ENCODE measurements around the gene CCNDBP1. TPM values are rescaled to one million over a fixed set of nuclear protein-coding genes. Genes with fewer than 3 reads are reported as not detected.
"Not testable (repeated sequence)": the region's sequence is repeated elsewhere in the genome, so short reads cannot be mapped to it uniquely, and the experiment has no call there.

The CCNDBP1 gene
- total and polyA plus RNA-seq, 2 experiments from 2014 or later, result 87.9 to 100 TPM

GRCh38 chr15:43220991-43221403, 35.8 kb downstream of the CCNDBP1 start, which contains the start of gene EPB42:
TSS of gene EPB42 (minus strand) at chr15:43221018. CDS start at chr15:43220825, 193 bp downstream.
- TF ChIP-seq EZH2phosphoT487 (IDR thresholded peaks at IDR 0.05; ENCODE audit: insufficient read depth, low read depth) (no peak), EZH2 (IDR thresholded peaks at IDR 0.05; ENCODE audit: insufficient read depth, poor library complexity, severe bottlenecking) (no peak)
- H3K4me3 ChIP-seq, result no peak within 1 kb of the TSS
- no peak within 1 kb of the TSS for H3K27ac ChIP-seq
- H3K36me3 ChIP-seq (ENCODE audit: low read depth), result no peaks in the 10 kb centered on the region
- no peaks in the 10 kb centered on the region for H4K20me1 ChIP-seq (ENCODE audit: insufficient read depth)
- H2AFZ ChIP-seq, result no peak within 1 kb of the TSS
- WGBS, 2 experiments (ENCODE audit: low coverage in 1 of 2, low lambda C conversion rate in 2 of 2, missing lambda C conversion rate in 2 of 2), result 48 to 56% methylated on average over 3 of the region's 3 CpGs
- in situ Hi-C loops (cut with MboI), result no loop called here
- H3K27me3 ChIP-seq (replicated peaks; ENCODE audit: insufficient read depth), result peaks cover 24% of the 10 kb centered on the region
- H3K9me3 ChIP-seq (ENCODE audit: low read depth), result no peaks in the 10 kb centered on the region
- H3K4me2 ChIP-seq (ENCODE audit: unreplicated experiment), result no peak within 1 kb of the TSS
- H3K9ac ChIP-seq, result no peak within 1 kb of the TSS
- no peaks in the 10 kb centered on the region for H3K4me1 ChIP-seq (ENCODE audit: insufficient read depth)
- no peaks in the 10 kb centered on the region for H3K79me2 ChIP-seq (ENCODE audit: insufficient read depth)
- H3K9me2 ChIP-seq (ENCODE audit: insufficient read depth), result no peaks in the 10 kb centered on the region
- DNase-seq, result no peak
- no peaks in the 10 kb centered on the region for H3F3A ChIP-seq (ENCODE audit: insufficient read depth)

- no peak for DNase-seq
- no peaks in the 10 kb centered on the region for H3K9me3 ChIP-seq (ENCODE audit: low read depth)
- no peaks in the 10 kb centered on the region for H3K9me2 ChIP-seq (ENCODE audit: insufficient read depth)
- H3K4me3 ChIP-seq, result no peak overlapping the region
- no peaks in the 10 kb centered on the region for H3K79me2 ChIP-seq (ENCODE audit: insufficient read depth)
- no peaks in the 10 kb centered on the region for H3F3A ChIP-seq (ENCODE audit: insufficient read depth)
- no peak overlapping the region for H3K9ac ChIP-seq
- no peaks in the 10 kb centered on the region for H3K36me3 ChIP-seq (ENCODE audit: low read depth)
- H2AFZ ChIP-seq, result no peak overlapping the region
- no peak overlapping the region for H3K4me2 ChIP-seq (ENCODE audit: unreplicated experiment)
- H3K27me3 ChIP-seq (replicated peaks; ENCODE audit: insufficient read depth), result peaks cover 24% of the 10 kb centered on the region
- TF ChIP-seq EZH2 (IDR thresholded peaks at IDR 0.05; ENCODE audit: insufficient read depth, poor library complexity, severe bottlenecking) (no peak), EZH2phosphoT487 (IDR thresholded peaks at IDR 0.05; ENCODE audit: insufficient read depth, low read depth) (no peak)
- H3K27ac ChIP-seq, result no peak overlapping the region
- in situ Hi-C loops (cut with MboI), result no loop called here
- H3K4me1 ChIP-seq (ENCODE audit: insufficient read depth), result no peaks in the 10 kb centered on the region
- H4K20me1 ChIP-seq (ENCODE audit: insufficient read depth), result no peaks in the 10 kb centered on the region
- WGBS, 2 experiments (ENCODE audit: low coverage in 1 of 2, low lambda C conversion rate in 2 of 2, missing lambda C conversion rate in 2 of 2), result 36 to 45% methylated on average over 1 of the region's 1 CpG
These were observed 36.2 kb downstream of the CCNDBP1 start for GRCh38 chr15:43221422-43221821.

DNA sequence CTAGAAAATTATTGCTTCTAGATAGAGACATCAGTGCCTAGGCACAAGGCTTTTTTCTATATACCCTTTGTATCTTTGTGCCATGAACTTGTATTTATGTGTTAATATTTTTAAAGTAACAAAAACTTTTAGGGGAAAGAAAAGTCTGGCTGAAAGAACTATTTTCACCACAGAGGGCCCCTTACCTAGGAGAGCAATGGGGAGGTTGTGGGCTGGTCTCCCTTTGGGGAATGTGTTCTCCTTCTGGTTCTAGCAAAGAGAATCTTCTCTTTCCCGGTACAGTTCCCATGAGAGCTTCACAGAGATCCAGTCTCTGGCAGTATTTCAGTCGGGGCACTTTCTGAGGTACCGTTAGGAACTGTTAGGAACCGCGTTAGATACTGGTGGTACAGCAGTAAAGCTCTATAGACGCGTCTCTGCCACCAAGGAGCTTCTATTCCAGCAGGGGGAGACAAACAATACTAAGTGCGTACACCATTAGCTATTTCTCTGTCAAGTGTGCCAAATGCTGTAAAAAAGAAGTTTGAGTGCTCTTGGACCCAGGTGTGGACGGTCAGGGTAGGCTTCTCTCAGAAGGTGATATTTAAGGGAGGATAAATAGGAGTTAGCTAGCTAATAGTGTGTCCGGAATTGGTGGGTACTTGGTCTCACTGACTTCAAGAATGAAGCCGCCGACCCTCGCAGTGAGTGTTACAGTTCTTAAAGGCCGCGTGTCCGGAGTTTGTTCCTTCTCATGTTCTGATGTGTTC, 40.2 kb downstream of the CCNDBP1 start:
- H3F3A ChIP-seq (ENCODE audit: insufficient read depth), result no peaks in the 10 kb centered on the region
- no peak overlapping the region for H3K27ac ChIP-seq
- no peak overlapping the region for H2AFZ ChIP-seq
- DNase-seq, result peak; percentile 81
- H3K36me3 ChIP-seq (ENCODE audit: low read depth), result no peaks in the 10 kb centered on the region
- no peaks in the 10 kb centered on the region for H4K20me1 ChIP-seq (ENCODE audit: insufficient read depth)
- H3K4me3 ChIP-seq, result no peak overlapping the region
- peaks cover 4% of the 10 kb centered on the region; the same call in 1 of the 2 replicates for H3K27me3 ChIP-seq (replicated peaks; ENCODE audit: insufficient read depth)
- no peaks in the 10 kb centered on the region for H3K9me3 ChIP-seq (ENCODE audit: low read depth)
- no peaks in the 10 kb centered on the region for H3K9me2 ChIP-seq (ENCODE audit: insufficient read depth)
- H3K4me2 ChIP-seq (ENCODE audit: unreplicated experiment), result no peak overlapping the region
- TF ChIP-seq EZH2phosphoT487 (IDR thresholded peaks at IDR 0.05; ENCODE audit: insufficient read depth, low read depth) (no peak), EZH2 (IDR thresholded peaks at IDR 0.05; ENCODE audit: insufficient read depth, poor library complexity, severe bottlenecking) (no peak)
- in situ Hi-C loops (cut with MboI), result no loop called here
- H3K4me1 ChIP-seq (ENCODE audit: insufficient read depth), result no peaks in the 10 kb centered on the region; the same call in 1 of the 2 replicates
- H3K79me2 ChIP-seq (ENCODE audit: insufficient read depth), result no peaks in the 10 kb centered on the region
- H3K9ac ChIP-seq, result no peak overlapping the region
- WGBS, 2 experiments (ENCODE audit: low coverage in 1 of 2, low lambda C conversion rate in 2 of 2, missing lambda C conversion rate in 2 of 2), result 27 to 32% methylated on average over 16 of the region's 16 CpGs

DNA sequence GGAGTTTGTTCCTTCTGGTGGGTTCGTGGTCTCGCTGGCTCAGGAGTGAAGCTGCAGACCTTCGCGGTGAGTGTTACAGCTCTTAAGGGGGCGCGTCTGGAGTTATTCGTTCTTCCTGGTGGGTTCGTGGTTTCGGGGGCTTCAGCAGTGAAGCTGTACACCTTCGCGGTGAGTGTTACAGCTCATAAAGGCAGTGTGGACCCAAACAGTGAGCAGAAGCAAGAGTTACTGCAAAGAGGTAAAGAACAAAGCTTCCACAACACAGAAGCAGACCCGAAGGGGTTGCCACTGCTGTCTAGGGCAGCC, 40.7 kb downstream of the CCNDBP1 start:
- H3K9me2 ChIP-seq (ENCODE audit: insufficient read depth); H3K79me2 ChIP-seq (ENCODE audit: insufficient read depth); H3K27ac ChIP-seq; DNase-seq; H3K36me3 ChIP-seq (ENCODE audit: low read depth); H3K4me3 ChIP-seq; H3K9ac ChIP-seq; H3K9me3 ChIP-seq (ENCODE audit: low read depth); H4K20me1 ChIP-seq (ENCODE audit: insufficient read depth); H3F3A ChIP-seq (ENCODE audit: insufficient read depth); H2AFZ ChIP-seq; H3K4me2 ChIP-seq (ENCODE audit: unreplicated experiment); in situ Hi-C loops (cut with MboI); H3K4me1 ChIP-seq (ENCODE audit: insufficient read depth); H3K27me3 ChIP-seq (replicated peaks; ENCODE audit: insufficient read depth): not testable (repeated sequence)
- WGBS, 2 experiments (ENCODE audit: low coverage in 1 of 2, low lambda C conversion rate in 2 of 2, missing lambda C conversion rate in 2 of 2), result 85 to 91% methylated on average over 12 of the region's 12 CpGs
